EH (cell line): ENCODE measurements around the gene ERC2.

Source experiments
- DNase-seq: peaks from one replicate; pipeline ENCODE4 v3.0.0-alpha.2; 2015; ENCODE audit warnings: low read depth

Gene ERC2

DNA sequence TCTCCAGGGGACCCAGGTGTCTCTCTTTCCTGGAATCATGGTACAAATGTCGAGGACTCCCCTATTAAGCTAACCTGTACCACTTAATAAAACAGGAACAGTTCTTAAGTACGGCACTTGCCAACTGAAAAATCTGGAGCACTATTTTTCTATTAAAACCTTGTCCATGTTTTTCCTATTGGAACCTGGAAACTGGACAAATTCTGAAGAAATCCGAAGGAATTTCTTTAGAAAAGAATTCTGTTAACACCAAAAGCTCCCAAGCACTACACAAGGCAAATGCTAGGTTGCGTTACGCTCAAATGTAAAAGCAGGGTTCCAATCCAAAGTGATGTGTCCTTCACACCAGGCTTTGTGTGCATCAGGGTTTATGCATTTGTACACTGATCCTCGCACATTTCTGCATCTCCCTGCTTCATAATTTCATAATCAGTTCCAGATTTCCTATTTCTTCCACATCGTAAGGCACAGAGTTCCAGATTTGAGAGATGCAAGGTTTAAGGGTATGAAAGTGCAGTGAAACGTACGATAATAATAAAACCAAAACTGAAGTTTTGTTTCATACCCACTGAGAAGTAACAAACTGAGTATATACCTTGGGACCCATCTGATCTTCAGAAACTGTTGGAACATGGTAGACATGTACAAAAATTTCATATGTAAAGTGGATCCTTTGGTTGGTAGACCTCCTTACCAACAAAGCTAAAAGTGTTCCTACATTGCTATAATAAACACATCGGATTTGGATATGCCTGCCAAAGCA is 849.0 kb downstream of the ERC2 start:
- DNase-seq: no peak

DNA sequence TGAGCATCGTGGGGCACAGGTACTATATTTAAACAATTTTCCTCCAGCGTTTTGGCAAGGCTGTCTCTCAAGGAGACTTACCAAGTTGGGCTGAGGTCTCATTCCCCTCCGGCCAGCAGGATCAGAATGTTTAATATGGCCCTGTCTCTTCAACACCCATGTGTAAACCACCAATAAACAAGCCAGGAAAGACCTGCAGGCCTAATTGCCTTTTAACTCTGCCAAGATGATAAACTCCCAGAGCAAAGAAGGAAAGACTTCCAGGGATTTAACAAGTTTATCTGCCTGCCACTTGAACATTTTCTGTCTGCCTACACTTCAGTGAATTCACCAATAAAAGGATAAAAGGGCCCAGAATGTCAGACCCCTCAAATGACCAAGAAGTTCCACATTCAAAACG is 850.9 kb downstream of the ERC2 start:
- no peak for DNase-seq

DNA sequence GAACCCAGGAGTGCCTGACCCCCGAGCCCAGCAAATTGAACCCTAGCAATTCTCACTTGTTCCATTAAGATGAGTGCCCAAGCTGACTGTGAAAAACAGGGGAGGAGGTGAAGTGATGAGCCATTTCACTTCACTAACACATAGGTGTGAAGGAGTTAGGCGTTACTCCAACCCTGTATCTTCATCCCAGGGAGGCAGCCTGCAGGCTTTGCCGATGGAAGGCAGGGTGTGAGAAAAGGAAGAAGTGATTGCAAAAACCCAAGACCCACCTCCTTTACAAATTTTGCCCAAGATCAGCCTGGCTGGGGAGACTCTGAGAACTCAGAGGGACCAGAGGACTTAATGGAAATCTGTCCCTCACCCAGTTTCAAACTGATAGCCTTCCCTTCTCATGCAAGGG is 851.5 kb downstream of the ERC2 start:
- DNase-seq: no peak

DNA sequence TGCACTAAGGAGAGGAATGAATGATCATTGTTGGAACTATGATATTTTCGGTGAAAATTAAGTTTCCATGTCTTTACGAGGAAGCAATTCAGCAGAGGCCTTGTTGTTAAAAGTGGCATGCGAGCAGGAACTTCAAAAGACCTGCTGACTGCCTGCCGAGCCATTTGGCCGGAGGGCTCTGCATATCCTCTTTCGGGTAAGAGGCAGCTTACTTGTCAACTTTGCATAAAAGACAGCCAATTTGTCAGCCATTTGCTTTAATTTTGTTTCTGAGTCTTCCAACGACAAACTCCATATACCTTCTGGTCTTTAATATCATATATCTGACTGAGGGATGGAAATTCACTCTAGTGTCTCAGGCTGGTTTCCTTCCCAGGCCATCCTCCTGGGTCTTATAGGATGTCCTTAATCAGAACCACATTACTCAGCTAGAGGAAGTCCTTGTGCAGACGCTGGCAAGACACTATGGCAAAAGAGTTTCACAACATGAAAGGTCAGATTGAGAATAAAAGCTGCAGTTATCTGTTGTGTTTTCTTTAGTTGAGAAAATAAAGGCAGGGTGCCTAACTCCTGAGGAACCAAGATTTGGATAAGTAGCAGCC is 852.5 kb downstream of the ERC2 start:
- peak; percentile 63 for DNase-seq

DNA sequence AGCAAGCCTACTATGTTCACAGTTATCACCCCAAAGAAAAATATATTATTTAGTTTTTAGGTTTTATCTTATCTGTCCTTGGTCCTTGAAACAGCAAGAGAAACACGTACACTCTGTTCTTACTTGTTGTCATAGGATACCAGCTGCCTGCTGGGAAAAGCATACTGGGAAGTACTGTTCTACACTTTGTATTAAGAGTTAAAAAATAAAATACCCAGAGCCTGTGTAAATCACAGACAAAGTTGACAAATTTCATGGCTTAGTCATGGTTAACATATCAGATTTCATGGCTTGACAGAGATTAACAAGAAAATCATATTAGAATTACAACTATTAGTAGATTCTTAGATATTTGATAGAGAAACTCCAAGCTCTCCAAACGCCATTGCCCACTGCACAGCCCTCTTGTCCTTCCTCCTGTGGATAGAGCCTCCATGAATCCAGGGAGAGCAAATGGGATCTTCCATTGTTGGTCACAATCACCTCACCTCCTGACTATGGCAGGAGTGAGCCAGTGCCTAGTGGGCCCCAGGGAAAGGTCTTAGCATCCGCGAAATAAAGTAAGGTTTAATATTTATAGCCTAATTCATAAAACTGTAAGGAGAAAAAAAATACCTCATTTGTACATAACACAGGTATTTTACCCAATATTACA is 853.1 kb downstream of the ERC2 start:
- no peak for DNase-seq

DNA sequence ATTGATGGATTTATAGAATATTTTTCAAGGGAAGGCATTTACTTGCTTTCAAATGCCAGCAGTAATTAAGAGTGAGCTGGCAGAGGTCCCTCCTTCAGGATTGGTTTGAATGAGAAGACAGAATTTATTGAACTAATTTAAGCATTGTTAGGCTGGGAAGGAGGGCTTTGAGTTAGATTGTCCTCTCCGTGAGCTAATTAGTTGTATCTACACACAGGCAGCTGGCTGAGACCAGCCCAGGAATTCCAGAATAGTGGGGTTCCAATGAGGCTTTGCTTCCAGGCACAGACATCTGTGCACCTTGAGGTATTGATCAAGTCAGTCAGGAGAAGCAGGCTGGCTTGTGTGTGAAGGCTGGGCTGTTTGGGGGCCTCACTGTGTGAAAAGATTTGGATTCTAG is 857.1 kb downstream of the ERC2 start:
- DNase-seq: no peak

DNA sequence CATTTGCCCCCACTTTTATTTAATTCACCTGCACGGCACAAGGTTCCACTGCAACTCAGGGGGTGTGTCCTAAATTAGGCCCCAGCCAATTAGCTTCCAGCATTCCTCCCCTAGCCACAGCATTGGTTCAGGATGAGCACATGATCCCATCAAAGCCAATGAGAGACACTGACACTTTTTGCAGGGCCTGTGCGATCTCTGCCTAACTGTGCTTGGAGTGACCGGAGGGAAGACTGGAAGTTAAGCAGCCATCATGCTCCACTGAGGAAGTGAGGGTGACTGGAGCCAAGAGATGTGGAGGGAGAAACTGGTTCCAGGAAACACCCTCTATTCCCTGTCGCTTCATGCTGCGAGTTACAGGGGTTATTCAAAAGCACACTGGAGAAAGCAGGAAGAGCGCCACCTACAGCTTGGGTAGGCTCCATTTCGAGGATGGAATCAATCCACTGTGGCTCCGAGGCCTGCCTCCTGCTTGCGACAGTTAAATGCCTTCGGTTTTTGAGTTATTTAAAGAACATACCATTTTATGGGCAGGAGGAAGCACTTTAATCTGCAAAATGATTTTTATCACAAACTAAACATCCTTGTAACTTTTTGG is 858.9 kb downstream of the ERC2 start:
- DNase-seq: no peak

DNA sequence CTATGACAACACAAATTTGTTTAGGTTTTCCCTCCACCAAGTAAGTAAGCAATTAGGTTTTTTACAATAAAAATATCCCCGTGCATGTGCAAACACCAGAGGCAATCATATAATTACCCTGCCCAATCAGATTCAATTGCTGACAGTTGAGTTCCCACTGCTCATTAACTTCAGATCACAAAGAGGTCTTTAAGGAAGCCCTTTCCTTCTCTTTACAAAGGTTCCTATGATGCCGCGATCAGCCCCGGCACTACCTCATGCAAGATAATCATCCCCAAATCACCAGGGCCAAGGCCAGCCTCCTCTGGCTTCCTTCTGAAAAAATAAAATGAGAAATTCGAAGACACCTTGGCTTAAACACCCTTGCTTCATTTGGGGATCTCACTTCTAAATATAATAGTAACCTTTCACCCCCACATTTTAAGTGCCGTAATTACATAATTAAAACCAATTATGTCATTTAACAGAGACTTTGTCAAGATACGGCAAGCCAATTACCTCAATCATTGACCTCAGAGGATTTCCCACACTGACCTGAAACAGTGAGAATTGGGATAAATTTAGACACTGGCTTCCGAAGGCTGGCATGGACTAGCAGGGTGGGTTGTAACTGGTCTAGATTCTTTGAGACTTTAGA is 859.8 kb downstream of the ERC2 start:
- no peak for DNase-seq

DNA sequence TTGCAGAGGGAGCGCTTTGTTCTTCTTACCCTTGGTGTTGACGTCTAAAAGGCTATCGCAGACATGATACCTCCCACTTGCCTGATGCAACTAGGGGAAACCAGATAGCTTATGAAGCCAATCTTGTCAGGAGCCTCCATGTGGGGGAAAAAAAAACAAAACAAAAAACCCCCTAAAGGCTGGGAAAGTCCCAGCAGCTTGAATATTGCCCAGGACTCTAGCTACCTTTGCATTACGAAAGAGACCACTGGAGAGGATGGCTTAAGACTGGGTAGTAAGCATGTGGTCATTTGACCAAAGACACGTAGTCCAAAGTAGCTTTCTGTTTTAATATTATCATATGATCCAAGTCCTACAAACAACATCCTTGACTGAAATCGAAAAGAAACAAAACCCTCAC is 860.4 kb downstream of the ERC2 start:
- no peak for DNase-seq

DNA sequence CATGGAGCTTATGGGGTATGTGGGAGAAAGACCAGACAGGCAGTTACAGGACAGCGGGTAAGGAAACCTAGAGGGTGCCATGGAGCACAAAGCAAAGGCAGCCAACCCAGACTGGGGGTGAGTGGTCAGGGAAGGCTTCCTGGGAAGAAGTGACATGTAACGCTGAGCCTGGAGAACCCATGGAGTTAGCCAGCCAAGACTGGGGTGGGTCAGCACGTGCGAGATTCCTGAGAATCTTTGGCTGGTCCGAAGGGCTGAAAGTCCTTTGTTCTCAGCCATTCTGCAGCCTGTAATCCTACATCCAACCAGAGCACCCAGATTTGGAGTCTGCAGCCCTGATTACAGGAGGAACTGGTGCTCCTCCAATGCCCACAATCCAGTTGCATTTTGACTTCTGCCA is 861.1 kb downstream of the ERC2 start:
- DNase-seq: no peak

DNA sequence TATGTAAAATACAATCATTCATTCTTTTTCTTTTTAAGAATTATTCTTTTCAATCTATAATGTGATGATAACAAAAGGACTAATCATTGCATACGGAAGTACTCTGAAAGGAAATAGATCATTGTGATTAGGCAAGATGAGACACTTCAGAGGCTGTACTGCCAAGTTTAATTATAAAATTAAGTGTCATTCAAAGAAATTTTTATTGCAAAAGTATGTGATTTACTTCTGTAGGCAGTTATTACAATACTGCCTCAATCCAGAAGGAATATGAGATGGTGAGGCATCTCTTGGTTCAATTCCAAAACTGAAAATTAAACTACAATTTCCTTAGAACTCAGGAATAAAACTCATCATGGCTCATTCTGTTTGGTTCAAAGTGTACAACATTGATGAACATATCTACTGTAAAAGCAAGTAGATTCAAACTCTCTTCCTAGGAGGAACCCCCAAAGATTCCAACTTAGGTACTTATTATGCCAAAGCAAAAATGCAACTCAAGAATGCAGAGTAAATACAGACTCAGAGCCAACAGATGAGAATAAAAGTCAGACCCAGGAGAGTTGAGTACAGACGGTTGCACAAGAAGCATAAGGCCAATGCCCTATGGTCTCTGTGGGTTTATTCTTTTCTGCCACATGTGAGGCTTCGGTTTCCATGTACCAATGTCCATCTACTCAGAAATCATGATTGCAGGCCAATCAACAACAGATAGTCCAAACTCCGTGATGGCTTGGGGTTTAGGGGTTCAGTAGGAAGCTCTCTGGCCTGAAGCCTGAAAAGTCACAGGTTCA is 862.6 kb downstream of the ERC2 start:
- DNase-seq: no peak

DNA sequence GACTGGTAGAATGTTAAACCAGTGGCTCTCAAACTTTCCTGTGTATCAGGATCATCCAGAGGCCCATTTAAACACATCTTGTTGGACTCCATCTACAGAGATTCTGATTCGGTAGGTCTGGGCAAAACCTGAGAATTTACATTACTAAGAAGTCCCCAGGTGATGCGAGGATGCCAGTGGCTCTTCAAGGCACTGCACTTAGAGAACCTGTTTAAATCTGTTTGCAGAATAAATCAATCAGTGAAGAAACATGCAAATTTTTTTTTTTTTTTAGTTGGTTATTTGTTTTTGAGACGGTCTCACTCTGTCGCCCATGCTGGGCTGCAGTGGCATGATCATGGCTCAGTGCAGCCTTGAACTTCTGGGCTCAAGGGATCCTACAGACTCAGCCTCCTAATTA is 863.4 kb downstream of the ERC2 start:
- no peak for DNase-seq

DNA sequence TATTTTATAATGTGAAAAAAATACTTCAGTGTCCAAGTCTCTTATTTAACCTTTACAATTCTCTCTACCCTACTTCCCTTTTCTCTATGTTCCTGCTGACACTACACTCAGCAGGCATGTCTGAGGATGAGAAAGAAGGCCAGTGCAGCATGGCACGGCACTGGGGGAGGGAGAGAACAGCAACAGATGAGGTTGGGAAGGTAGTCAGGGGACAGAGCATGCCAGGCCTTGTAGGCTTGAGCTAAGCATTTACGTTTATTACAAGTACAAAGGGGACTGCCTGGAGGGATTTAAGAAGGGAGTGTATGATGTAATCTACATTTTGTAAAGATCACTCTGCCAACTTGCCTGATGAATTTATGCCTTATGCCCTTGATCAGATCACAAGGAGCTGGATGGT is 863.9 kb downstream of the ERC2 start:
- DNase-seq: no peak

DNA sequence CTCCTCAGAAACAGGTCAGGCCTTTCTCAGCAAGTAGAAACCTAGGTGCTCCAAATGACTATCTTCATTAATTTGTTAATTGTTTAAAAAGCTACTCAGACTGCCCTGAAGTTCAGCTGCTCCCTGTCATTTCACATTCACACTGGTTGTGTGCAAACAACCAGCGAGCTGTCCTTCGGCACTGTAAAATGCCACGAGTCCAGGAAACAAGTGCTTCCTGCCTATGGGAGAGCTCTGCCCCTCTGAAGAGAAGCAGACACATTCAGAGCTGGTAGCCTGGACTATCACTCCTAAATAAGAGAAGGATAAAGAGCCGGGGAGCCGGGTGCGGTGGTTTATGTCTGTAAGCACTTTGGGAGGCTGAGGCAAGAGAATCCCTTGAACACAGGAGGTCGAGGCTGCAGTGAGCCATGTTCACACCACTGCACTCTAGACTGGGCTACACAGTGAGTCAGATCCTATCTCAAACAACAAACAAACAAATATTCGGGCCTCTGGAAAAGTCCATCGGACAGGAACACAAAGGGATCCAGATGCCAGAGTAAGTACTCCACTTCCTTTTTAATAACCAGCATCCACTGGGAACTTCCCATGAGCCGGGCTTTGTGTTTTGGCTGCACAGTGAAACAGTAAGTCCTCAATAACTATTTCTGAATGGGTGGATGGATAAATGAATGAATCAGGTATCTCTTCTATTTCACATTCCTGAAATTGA is 866.7 kb downstream of the ERC2 start:
- DNase-seq: no peak

DNA sequence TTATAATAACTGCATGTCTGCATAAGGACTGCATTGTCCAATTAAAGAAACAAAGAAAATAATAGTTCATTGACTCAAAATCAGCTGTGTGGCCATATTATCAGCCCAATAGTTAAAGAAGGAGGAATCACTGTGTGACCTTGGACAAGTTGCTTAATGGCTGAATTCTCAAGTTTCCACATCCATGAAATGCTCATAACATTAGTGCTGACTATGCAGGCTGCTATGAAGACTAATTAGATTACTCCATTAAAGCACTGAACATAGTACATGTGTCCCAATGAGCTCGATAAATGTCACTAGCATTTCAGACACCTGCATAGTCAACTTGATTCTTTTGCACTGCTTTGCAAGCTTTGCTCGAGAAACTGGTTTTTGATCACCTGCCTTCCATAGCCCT is 870.0 kb downstream of the ERC2 start:
- DNase-seq: no peak

DNA sequence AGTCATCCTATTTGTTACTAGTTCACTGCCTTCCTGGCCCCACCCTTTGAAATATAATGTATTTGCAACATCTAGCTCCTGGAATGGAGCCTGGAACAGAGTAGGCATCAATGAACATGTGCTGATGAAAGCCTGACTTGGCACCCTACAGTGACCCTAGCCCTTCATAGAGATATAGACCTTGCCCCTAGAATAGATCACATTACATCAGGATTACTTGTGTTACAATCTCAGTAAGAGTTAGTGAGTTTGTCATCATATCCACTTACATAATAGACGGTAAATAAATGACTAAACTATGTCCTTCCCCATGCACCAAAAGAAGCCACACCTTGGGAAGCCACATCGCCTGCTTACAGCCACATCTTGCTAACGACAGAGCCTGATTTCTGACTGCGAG is 870.6 kb downstream of the ERC2 start:
- DNase-seq: no peak

DNA sequence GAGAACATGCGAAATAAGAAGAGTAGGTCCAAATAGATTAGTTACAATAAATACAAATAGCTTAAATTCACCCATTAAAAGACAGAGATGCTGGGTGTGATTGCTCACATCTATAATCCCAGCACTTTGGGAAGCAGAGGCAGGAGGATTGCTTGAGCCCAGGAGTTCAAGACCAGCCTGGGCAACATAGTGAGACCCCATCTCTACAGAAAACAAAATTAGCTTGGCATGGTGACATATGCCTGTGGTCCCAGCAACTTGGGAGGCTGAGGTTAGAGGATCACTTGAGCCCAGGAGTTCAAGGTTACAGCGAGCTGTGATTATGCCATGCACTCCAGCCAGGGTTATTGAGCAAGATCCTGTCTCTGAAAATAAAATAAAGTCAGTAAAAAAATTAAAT is 872.1 kb downstream of the ERC2 start:
- DNase-seq: no peak

DNA sequence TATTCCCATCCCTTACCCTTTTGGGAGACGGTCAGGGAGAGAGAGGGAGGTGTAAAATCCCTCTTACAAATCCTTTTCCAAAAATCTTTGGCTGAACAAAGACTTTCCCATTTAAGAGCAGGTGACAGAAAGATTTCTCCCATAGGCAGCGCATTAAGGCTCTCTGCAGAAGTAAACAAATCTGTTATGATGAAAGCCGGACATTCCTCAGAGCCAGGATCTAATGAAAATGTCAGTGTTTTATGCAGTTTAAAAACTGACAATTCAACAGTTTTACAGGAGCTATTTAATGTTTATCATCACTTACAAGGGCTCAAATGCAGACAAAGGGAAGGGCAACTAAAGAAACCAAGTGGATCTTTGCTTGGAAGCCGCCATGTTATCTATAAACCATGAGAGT is 872.8 kb downstream of the ERC2 start:
- DNase-seq: no peak

DNA sequence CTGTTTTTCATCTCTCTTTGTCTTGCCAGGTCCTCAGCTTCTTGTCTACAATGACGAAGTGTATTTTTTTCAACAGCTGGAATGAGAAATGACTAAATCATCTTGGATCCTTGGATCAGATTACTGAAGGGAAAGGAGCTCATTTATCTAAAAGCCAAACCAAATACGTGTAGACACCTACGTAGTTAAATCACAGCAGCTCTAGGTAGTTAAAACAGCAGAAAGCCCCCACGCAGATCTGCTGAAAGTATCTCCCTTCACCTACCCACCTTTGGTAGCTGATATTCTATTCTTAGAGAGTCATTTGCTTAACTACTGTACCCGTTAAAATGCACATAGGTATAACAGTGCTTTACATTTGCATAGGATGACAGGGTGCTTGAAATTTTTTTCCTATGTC is 875.7 kb downstream of the ERC2 start:
- no peak for DNase-seq

DNA sequence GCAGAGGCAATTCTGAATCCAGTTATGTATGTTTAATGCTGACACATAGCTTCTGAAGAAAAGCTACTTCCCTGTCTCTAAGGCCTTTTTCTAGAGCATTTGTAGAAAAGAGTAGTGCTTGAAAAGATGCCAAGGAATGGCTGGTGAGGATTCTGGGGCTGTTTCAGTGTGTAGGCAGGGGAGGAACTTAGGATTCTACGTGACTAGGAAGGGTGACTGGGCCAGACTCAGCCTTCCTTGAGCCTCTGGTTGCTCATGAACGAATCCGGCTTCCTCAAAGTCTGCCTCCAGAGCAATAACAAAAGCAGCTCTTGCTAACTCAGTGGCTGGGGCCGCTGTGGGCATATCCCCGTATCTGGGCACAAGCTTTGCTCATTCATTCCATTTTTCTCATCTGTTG is 876.4 kb downstream of the ERC2 start:
- peak; percentile 38 for DNase-seq

DNA sequence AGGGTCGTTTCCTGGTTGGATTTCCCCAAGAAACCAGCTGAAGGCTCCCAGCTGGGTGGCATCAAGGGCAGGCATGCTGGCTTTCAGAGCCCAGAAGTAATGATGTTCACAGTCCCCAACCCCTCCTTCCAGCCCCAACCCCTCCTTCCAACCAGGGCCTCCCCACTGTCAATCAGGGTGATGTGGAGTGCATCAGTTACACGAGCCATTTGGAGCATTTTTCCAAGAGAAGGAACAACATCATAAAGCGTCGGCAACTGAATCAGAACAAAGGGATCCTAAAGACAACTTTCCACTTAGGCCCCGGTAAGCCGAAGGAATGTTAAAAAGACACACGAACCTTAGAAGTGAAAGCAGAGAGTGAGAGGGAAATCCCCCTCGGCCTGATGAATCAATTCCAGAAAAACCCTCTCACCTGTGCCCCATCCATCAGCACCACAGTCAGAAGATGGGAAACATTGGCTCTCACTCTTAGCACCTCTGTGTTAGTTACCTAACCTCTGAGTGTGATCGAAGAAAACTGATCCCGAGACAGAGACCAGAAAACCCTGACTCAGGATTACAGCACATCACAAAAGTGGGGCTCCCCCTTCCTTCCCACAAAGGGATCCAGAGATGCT is 880.0 kb downstream of the ERC2 start:
- no peak for DNase-seq
